AG04449 (cell line): ENCODE measurements around the gene FASN.

Experiments used
- CTCF ChIA-PET: fragments of 350-600 bp; formaldehyde crosslinking; extraction: SDS; loops from one replicate; lab custom pipeline; 2021; ENCODE audit warnings: antibody characterized with exemption; lab: Yijun Ruan, JAX
- POLR2A ChIA-PET: fragments of 400-600, 350-600 bp; formaldehyde crosslinking; extraction: SDS; loops from one replicate; lab custom pipeline; 2020; ENCODE audit warnings: antibody characterized with exemption, inconsistent platforms; lab: Yijun Ruan, JAX
- DNase-seq: peaks from one replicate; pipeline ENCODE4 v3.0.0-alpha.2; 2010; ENCODE audit warnings: low read depth, low spot score
- H3K4me3 ChIP-seq: 2 replicates; pipeline ENCODE4 v1.5.1; 2011; ENCODE audit warnings: low read depth, mild to moderate bottlenecking, control low read depth, low read length
- TF ChIP-seq, protein P1 (sequence below): IDR thresholded peaks from one replicate; pipeline ENCODE4 v1.5.1; 2011; ENCODE audit warnings: mild to moderate bottlenecking, moderate library complexity, low read length, control low read depth, inconsistent platforms; ENCODE audit not compliant: insufficient read depth; ENCODE audit errors: missing control alignments

FASN gene

DNA sequence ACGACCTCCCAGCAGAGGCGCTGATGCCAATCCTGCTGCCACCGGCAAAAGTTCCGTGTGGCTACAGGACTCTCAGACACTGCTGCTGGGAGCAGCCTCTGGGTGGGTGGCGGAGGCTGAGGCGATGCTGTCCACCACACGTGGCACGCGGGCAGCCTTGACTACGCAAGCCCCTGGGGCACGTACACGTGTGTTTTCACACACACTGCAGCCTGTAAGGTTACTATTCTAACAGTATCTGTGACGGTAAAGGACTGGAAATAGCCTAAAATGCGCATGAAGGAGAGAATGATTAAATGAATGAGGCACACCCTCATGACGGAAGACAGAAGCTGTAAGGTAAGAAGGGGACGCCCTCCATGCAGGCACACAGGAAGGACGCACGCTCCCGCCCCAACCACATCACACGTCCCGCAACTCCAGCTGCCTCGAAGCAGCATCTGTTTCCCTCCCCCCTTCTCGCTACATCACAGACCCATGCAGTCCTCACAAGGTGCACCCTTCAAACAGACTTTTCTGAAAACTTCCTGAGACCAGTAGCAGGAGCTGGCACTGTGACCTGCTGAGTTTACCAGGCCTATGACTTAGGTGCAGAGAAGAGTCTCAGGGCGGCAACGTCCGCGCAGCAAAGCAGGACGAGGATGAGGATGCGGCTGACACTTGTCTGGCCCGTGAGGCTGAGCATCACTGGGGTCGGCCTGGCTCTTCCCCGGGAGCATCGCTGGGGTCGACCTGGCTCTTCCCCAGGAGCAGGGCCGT is 28.7 kb upstream of the FASN start:
- CTCF ChIA-PET = no interaction called here
- DNase-seq = no peak
- POLR2A ChIA-PET = no interaction called here
- TF ChIP-seq, protein P1, sequence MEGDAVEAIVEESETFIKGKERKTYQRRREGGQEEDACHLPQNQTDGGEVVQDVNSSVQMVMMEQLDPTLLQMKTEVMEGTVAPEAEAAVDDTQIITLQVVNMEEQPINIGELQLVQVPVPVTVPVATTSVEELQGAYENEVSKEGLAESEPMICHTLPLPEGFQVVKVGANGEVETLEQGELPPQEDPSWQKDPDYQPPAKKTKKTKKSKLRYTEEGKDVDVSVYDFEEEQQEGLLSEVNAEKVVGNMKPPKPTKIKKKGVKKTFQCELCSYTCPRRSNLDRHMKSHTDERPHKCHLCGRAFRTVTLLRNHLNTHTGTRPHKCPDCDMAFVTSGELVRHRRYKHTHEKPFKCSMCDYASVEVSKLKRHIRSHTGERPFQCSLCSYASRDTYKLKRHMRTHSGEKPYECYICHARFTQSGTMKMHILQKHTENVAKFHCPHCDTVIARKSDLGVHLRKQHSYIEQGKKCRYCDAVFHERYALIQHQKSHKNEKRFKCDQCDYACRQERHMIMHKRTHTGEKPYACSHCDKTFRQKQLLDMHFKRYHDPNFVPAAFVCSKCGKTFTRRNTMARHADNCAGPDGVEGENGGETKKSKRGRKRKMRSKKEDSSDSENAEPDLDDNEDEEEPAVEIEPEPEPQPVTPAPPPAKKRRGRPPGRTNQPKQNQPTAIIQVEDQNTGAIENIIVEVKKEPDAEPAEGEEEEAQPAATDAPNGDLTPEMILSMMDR = no peak
- no peak overlapping the region for H3K4me3 ChIP-seq

DNA sequence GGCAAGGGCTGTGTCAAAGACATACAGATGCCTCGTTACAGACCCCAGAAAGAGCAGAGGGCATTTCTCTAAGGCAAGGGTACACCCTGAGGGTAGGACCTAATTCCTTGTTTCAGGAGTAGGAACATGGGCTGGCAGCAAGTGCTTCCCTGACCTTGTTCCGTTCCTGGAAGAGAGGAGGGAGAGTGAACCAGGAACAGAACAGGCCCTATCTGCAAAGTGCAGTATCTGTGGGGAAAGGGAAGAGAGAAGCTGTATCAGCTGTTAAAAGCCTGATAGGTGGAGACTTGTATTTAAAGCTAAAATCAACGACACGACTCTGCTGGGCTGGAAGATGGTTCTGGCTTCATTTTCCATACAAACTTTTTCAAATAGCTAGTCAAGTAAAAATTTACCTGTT is 26.1 kb upstream of the FASN start:
- POLR2A ChIA-PET = no interaction called here
- DNase-seq = no peak
- H3K4me3 ChIP-seq = no peak overlapping the region
- TF ChIP-seq, protein P1 = no peak
- CTCF ChIA-PET = interaction anchor here (0.9 to 1.0 kb wide), 2 partner anchors 11 to 30 kb away, joined by 3 read pairs; no protein-coding TSS in a partner anchor

DNA sequence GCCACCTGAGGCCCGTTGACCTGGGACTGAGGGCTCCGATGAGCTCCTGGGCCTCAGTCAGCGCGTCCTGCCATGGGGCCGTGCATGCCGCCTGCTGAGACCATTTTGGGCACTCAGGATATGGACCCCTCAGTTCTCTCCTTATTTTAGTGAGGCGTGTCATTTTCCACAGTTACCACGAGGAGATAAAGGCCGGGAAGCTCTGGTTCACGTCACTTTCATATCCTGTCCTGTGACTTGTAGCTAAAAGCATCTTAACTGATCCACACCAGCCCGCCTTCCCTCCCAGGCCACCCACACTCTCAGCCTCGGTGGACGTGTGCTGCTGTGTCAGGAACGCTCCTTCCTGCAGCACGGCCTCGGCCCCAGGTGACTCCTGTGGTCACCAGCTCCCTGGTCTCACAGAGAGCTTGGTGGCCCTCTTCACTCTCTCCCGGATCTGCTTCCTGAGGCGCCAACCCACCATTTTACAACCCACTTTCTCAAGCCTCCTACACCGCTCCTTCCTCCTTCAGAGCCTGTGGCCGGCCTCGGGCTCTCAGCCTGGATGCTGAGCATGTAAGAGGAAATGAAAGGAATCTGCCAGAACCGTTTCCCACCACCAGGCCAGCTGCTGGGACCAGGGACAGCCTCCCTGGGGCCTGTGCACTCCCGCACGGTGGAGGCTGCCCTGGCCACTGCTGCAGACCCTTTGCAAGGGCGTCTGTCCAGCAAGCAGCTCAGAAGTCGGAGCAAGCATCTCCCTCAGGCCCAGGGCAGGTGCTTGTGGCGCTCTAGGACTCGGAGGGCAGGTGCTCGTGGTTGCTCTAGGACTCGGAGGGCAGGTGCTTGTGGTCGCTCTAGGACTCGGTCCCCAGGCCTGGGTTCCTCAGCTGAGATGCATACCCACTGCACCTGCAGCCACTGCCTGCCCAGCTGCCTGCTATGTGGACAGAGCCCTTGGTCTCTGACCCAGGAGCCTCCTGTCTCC is 23.9 kb upstream of the FASN start:
- ChIA-PET POLR2A (no interaction called here), CTCF (interaction anchor here (1.0 kb wide), 1 partner anchor 92 kb away, joined by 4 read pairs; no protein-coding TSS in a partner anchor)
- TF ChIP-seq, protein P1 = no peak
- no peak for DNase-seq
- no peak overlapping the region for H3K4me3 ChIP-seq

DNA sequence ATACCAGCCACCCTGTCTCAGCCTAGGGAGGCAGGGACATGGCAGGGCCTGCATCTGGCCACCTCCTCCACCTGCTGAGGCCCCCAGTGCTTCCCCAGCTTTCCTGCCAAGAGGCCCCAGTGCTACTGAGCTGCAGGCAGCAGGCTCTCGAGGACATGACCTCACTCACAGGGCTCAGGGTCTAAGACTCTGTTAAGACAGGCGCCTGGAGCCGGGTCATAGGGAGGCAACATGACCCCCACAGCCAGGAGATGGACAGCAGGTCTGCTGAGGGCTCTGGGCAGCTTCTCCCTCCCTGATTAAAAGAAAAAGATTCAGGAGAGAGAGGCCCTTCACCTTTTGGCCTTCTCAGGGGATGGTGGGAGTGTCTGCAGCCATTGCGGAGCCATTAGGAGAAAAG is 23.2 kb upstream of the FASN start:
- ChIA-PET POLR2A (interaction anchor here (0.6 kb wide), 1 partner anchor 16 kb away, joined by 3 read pairs; no protein-coding TSS in a partner anchor), CTCF (interaction anchor here (1.0 kb wide), 1 partner anchor 91 kb away, joined by 4 read pairs; no protein-coding TSS in a partner anchor)
- no peak for DNase-seq
- H3K4me3 ChIP-seq = no peak overlapping the region
- TF ChIP-seq, protein P1 = no peak

DNA sequence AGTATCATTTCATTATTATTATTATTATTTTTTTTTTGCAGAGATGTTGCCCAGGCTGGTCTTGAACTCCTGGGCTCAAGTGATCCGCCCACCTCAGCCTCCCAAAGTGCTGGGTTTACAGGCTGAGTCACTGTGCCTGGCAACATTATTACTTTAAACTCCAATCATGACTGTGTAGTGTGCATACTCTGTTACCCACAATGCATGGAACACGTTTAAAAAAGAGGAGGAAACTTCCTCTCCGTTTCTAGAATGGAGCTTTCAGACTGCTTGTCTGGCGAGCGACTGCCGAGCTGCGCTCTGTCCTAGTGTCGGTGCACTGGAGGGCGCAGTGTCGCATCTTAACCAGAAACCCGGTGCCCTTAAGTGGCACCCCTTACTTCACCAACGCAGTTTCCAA is 22.1 kb upstream of the FASN start:
- TF ChIP-seq, protein P1 = no peak
- POLR2A ChIA-PET = no interaction called here
- CTCF ChIA-PET = no interaction called here
- no peak for DNase-seq
- no peak overlapping the region for H3K4me3 ChIP-seq
